Prostate gland (tissue), 2 donors: ENCODE results near the gene ANKRD11.

ENCODE experiments used
- CTCF ChIP-seq, 4 experiments: fragments of 200-600 bp in 2 of 4; fragments of 450-650 bp in 2 of 4; sonication (generic) in 2 of 4; IDR thresholded peaks; 1 replicate in 3 of 4; 2 replicates in 1 of 4; pipeline ENCODE4 v1.5.1; 2016 to 2019; ENCODE audit warnings: antibody characterized with exemption in 4 of 4, mild to moderate bottlenecking in 2 of 4, moderate library complexity in 2 of 4
- POLR2A ChIP-seq: fragments of 450-650 bp; IDR thresholded peaks from one replicate; pipeline ENCODE4 v1.6.1; 2016; ENCODE audit warnings: antibody characterized with exemption, mild to moderate bottlenecking
- POLR2AphosphoS5 ChIP-seq: sonication (generic); formaldehyde crosslinking; IDR thresholded peaks from one replicate; pipeline ENCODE4 v1.6.1; 2017; ENCODE audit warnings: antibody characterized with exemption

- TF ChIP-seq CTCF (IDR thresholded peaks at IDR 0.05) (no peak), POLR2A (no peak), POLR2AphosphoS5 (no peak)
Measured at GRCh38 chr16:89460556-89460955, 29.8 kb downstream of the ANKRD11 start.
